HEK293T (cell line): ENCODE results near the gene MSMO1.
"Not testable (repeated sequence)": the region's sequence is repeated elsewhere in the genome, so short reads cannot be mapped to it uniquely, and the experiment has no call there.

Experiments used
- CTCF ChIA-PET: fragments of 350-600 bp; formaldehyde crosslinking; extraction: SDS; loops from one replicate; lab custom pipeline; 2021; ENCODE audit warnings: antibody characterized with exemption, inconsistent platforms; lab: Yijun Ruan, JAX
- POLR2A ChIA-PET: fragments of 350-600 bp; formaldehyde crosslinking; extraction: SDS; loops from one replicate; lab custom pipeline; 2020; ENCODE audit warnings: antibody characterized with exemption, inconsistent platforms; lab: Yijun Ruan, JAX
- DNase-seq: peaks from one replicate; pipeline ENCODE4 v3.0.0; 2012; ENCODE audit warnings: mixed read lengths; ENCODE audit errors: extremely low spot score
- ARNT ChIP-seq: fragments of 450-650 bp; IDR thresholded peaks from 2 replicates; pipeline ENCODE4 v1.6.1; 2017; ENCODE audit warnings: mild to moderate bottlenecking
- BHLHE40 ChIP-seq: fragments of 450-650 bp; IDR thresholded peaks from 2 replicates; pipeline ENCODE4 v1.6.1; 2016; ENCODE audit warnings: mild to moderate bottlenecking, moderate library complexity, borderline replicate concordance
- CTBP1 ChIP-seq: fragments of 450-650 bp; IDR thresholded peaks from 2 replicates; pipeline ENCODE4 v1.6.1; 2016; ENCODE audit warnings: borderline replicate concordance
- ELF4 ChIP-seq: fragments of 450-650 bp; IDR thresholded peaks from 2 replicates; pipeline ENCODE4 v1.6.1; 2017; ENCODE audit warnings: antibody characterized with exemption
- FOXA1 ChIP-seq: fragments of 450-650 bp; IDR thresholded peaks from 2 replicates; pipeline ENCODE4 v1.6.1; 2016; ENCODE audit warnings: mild to moderate bottlenecking
- FOXK2 ChIP-seq: fragments of 450-650 bp; IDR thresholded peaks from 2 replicates; pipeline ENCODE4 v1.6.1; 2016; ENCODE audit warnings: mild to moderate bottlenecking
- FOXM1 ChIP-seq: fragments of 450-650 bp; IDR thresholded peaks from 2 replicates; pipeline ENCODE4 v1.6.1; 2017; ENCODE audit warnings: mild to moderate bottlenecking, borderline replicate concordance
- HDGF ChIP-seq: fragments of 450-650 bp; IDR thresholded peaks from 2 replicates; pipeline ENCODE4 v1.6.1; 2017; ENCODE audit warnings: antibody characterized with exemption, borderline replicate concordance
- L3MBTL2 ChIP-seq: fragments of 450-650 bp; conservative IDR thresholded peaks from 2 replicates; pipeline ENCODE4 v1.6.1; 2016; ENCODE audit warnings: mild to moderate bottlenecking
- LEF1 ChIP-seq: fragments of 450-650 bp; IDR thresholded peaks from 2 replicates; pipeline ENCODE4 v1.6.1; 2017; ENCODE audit warnings: mild to moderate bottlenecking, borderline replicate concordance
- NFRKB ChIP-seq: fragments of 450-650 bp; IDR thresholded peaks from 2 replicates; pipeline ENCODE4 v1.6.1; 2016; ENCODE audit warnings: mild to moderate bottlenecking, moderate library complexity
- SP1 ChIP-seq: fragments of 450-650 bp; IDR thresholded peaks from 2 replicates; pipeline ENCODE4 v1.6.1; 2017
- SUZ12 ChIP-seq: fragments of 450-650 bp; IDR thresholded peaks from 2 replicates; pipeline ENCODE4 v1.6.1; 2016; ENCODE audit warnings: mild to moderate bottlenecking
- TARDBP ChIP-seq: fragments of 450-650 bp; IDR thresholded peaks from 2 replicates; pipeline ENCODE4 v1.6.1; 2016
- ZNF384 ChIP-seq: fragments of 450-650 bp; IDR thresholded peaks from 2 replicates; pipeline ENCODE4 v1.6.1; 2016
- TF ChIP-seq, protein P1 (sequence below): fragments of 450-650 bp; IDR thresholded peaks from 2 replicates; pipeline ENCODE4 v1.6.1; 2016

MSMO1 gene

DNA sequence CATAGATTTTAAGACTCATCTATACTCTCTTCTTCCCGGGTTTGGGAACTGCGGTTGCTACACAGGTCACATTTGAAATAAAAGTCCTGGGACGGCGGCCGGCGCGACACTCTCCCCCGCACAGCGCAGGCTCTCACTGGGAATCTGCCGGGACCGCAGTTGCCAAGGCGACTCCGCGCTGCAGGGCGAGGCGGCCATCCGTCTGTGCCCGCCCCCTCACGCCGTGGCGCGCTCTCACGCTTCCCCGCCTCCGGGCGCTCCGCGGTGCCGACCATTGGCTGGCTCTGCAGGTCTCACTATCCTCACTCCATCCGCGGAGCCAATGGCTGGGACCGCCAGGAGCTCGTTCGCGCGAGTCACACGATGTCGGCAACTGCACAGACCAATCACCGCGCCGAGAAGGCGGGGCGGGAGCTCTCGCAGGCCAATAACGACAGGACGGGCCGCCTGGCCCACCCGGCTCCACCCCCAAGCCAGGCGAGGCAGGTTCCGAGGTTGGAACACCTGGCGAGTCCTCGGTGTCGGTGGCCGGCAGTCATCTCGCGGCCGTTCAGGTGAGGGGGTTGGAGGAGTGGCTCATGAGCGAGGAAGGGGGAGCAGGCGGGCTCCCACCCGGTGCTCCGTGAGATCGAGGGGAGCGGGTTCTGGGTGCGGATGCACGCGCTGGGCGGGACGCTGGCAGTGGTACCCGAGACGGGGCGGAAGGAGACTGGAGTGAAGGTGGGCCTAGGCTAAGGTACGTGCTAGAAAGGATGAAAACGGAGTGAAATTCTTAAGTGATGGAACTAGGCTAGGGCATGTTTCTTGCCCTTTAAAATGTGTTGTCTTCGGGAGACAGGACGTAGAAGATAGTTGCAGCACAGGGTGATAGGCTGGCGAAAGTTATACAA lies at the start of gene MSMO1:
Gene MSMO1, plus strand, starts transcription at position 459 of the 890 bp plus-strand sequence. CDS start 5,702 bp downstream, outside the sequence.
- CTCF ChIA-PET: interaction anchor here (0.6 to 1.5 kb wide), 3 partner anchors 28 to 214 kb away, joined by 3 to 5 read pairs (median 4); partner anchors contain the start of gene TMEM192

GRCh38 chr4:165279531-165279930 lies 47.9 kb upstream of the MSMO1 start:
- DNase-seq, CTCF ChIA-PET, POLR2A ChIA-PET: not testable (repeated sequence)

More for the DNA sequence above, at the start of gene MSMO1:
- DNase-seq: peak; percentile 94
- POLR2A ChIA-PET: interaction anchor here (0.6 to 2.9 kb wide), 17 partner anchors 8 to 215 kb away, joined by 3 to 12 read pairs (median 5); partner anchors contain the start of genes CPE and TMEM192
- TF ChIP-seq NFRKB: no peak
- no peak for TF ChIP-seq ELF4
- no peak for TF ChIP-seq TARDBP
- TF ChIP-seq FOXM1: no peak
- TF ChIP-seq L3MBTL2: peak; percentile 73
- TF ChIP-seq ARNT: no peak
- no peak for TF ChIP-seq ZNF384
- no peak for TF ChIP-seq FOXK2
- no peak for TF ChIP-seq SP1
- TF ChIP-seq LEF1: no peak
- no peak for TF ChIP-seq BHLHE40
- TF ChIP-seq, protein P1, sequence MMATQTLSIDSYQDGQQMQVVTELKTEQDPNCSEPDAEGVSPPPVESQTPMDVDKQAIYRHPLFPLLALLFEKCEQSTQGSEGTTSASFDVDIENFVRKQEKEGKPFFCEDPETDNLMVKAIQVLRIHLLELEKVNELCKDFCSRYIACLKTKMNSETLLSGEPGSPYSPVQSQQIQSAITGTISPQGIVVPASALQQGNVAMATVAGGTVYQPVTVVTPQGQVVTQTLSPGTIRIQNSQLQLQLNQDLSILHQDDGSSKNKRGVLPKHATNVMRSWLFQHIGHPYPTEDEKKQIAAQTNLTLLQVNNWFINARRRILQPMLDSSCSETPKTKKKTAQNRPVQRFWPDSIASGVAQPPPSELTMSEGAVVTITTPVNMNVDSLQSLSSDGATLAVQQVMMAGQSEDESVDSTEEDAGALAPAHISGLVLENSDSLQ: peak; percentile 96
- TF ChIP-seq FOXA1: no peak
- no peak for TF ChIP-seq HDGF
- peak; percentile 67; the same call in 1 of the 2 replicates for TF ChIP-seq CTBP1

DNA sequence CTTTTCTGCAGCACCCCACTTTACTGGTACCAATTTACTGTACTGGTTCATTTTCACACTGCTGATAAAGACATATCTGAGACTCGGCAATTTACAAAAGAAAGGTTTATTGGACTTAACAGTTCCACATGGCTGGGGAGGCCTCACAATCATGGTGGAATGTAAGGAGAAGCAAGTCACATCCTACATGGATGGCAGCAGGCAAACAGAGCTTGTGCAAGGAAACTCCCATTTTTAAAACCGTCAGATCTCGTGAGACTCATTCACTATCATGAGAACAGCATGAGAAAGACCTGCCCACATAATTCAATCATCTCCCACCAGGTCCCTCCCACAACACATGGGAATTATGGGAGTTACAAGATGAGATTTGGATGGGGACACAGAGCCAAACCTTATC lies 42.8 kb upstream of the MSMO1 start:
- POLR2A ChIA-PET, CTCF ChIA-PET, DNase-seq: not testable (repeated sequence)

- CTCF ChIA-PET, DNase-seq, POLR2A ChIA-PET: not testable (repeated sequence)
Measured at GRCh38 chr4:165286619-165287340, 40.7 kb upstream of the MSMO1 start.

- POLR2A ChIA-PET: no interaction called here
- TF ChIP-seq FOXA1 (no peak), SUZ12 (no peak), BHLHE40 (no peak), ZNF384 (no peak), LEF1 (no peak), HDGF (no peak), TARDBP (no peak), CTBP1 (no peak), L3MBTL2 (no peak), FOXM1 (no peak), SP1 (no peak)
- TF ChIP-seq, protein P1: no peak
- CTCF ChIA-PET: no interaction called here
- DNase-seq: no peak
Measured at GRCh38 chr4:165288226-165288625, 39.2 kb upstream of the MSMO1 start.

DNA sequence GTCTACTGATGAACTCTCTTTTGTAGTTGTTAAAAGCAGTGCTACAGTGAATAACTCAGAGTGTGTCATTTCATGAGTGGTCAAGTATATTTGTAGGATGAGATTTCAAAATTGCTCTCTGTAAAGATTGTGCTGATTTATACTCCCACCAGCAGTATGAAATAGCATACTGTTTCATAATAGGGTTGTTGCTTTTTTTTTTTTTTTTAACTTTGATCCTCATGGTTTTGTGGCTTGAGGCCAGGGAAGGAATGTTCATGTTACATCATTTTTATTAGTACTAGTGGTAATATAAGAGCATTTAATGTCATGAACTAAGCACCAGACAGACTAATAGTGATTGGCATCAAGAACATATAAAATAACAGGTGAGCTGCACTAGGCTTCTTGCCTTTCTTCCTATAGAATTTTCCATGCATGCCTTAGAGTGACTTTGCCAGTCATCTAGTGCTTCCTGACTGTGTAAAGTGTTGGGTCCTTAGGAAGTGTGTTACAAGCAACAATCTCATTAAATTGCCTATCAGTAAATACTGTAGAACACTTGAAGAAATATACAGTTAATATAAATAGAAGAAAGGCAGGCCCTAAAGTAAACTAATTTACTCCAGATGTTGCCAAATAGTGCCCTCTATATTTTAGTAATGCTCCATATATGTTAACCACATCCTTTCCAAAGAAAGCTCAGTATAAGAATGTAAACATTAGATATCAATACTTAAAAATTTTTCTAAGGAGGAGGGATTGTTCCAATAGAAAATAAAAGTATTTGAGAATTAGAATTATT lies 38.6 kb upstream of the MSMO1 start:
- ChIA-PET CTCF (no interaction called here), POLR2A (no interaction called here)
- DNase-seq: no peak
- TF ChIP-seq ELF4 (no peak), SP1 (no peak), ZNF384 (peak; percentile 68)

- ChIA-PET CTCF (no interaction called here), POLR2A (no interaction called here)
- DNase-seq: no peak
- TF ChIP-seq BHLHE40 (no peak), SP1 (no peak), CTBP1 (no peak), HDGF (no peak), SUZ12 (no peak), FOXK2 (no peak), L3MBTL2 (no peak), ZNF384 (peak; percentile 19; the same call in 1 of the 2 replicates), FOXA1 (no peak), LEF1 (no peak)
- TF ChIP-seq, protein P1: peak; percentile 85
Measured at GRCh38 chr4:165289423-165289785, 38.1 kb upstream of the MSMO1 start.
